K562 (cell line): ENCODE results near the gene ZBTB20. TPM values are rescaled to one million over a fixed set of nuclear protein-coding genes. Genes with fewer than 3 reads are reported as not detected.

Experiments used
- ATAC-seq: fragments of 200-7000 bp; cut with Tn5 transposase; 3 replicates; pipeline ENCODE4 v1.9.1; 2020; ENCODE audit warnings: moderate library complexity
- BruUV-seq: library from RNA; stranded (reverse); fragments of 400-500 nt; replicated peaks from 2 replicates; lab custom pipeline; 2021; lab: Mats Ljungman, UMichigan
- CTCF ChIA-PET: fragments of 300-600 bp; formaldehyde crosslinking; extraction: SDS; loops from one replicate; lab custom pipeline; 2021; ENCODE audit warnings: low intra/inter-chr PET ratio; lab: Yijun Ruan, JAX
- POLR2A ChIA-PET: fragments of 300-600, 350-650 bp; sonication (Branson Sonifier 250); formaldehyde crosslinking; extraction: SDS; loops from one replicate; lab custom pipeline; 2021; ENCODE audit warnings: antibody characterized with exemption, inconsistent platforms; lab: Yijun Ruan, JAX
- DNase-seq, 4 experiments: peaks; one replicate each; pipeline versions ENCODE4 v3.0.0 to v3.0.0-alpha.2; 2011 to 2018; ENCODE audit warnings: low spot score in 3 of 4, mixed read lengths in 3 of 4; ENCODE audit errors: extremely low read depth in 1 of 4
- FAIRE-seq: peaks from 2 replicates; lab custom pipeline; 2011; peaks lifted over from hg19 to GRCh38; lab: Jason Lieb, UNC
- H2AFZ ChIP-seq: 2 replicates; pipeline ENCODE4 v1.6.0; 2011; ENCODE audit warnings: low read depth, low read length, control low read depth, inconsistent platforms
- H3K27ac ChIP-seq: fragments of 200-600 bp; 3 replicates; pipeline ENCODE4 v1.8.0; 2011; ENCODE audit warnings: low read depth, mild to moderate bottlenecking, control low read depth, inconsistent platforms, low read length, moderate library complexity, mixed read lengths; ENCODE audit errors: extremely low read depth
- H3K27me3 ChIP-seq, 2 experiments: fragments of 300-600 bp in 1 of 2; 2 replicates in 1 of 2; 3 replicates in 1 of 2; pipeline versions ENCODE4 v1.6.0 to v1.8.0; 2011; ENCODE audit warnings: inconsistent platforms in 2 of 2, low read length in 2 of 2, mild to moderate bottlenecking in 1 of 2, mixed read lengths in 1 of 2, moderate library complexity in 1 of 2; ENCODE audit not compliant: control insufficient read depth in 2 of 2, insufficient read depth in 2 of 2
- H3K36me3 ChIP-seq: fragments of 300-600 bp; 3 replicates; pipeline ENCODE4 v1.8.0; 2011; ENCODE audit warnings: mild to moderate bottlenecking, low read length, inconsistent platforms; ENCODE audit not compliant: control insufficient read depth, insufficient read depth
- H3K4me1 ChIP-seq, 2 experiments: fragments of 200-600 bp in 1 of 2; replicated peaks in 1 of 2; 2 replicates in 1 of 2; 3 replicates in 1 of 2; pipeline versions ENCODE4 v1.5.1 to v1.8.0; 2011; ENCODE audit warnings: inconsistent platforms in 2 of 2, low read length in 2 of 2, mild to moderate bottlenecking in 1 of 2, mixed read lengths in 1 of 2, moderate library complexity in 1 of 2; ENCODE audit not compliant: control insufficient read depth in 2 of 2, insufficient read depth in 2 of 2
- H3K4me2 ChIP-seq: 2 replicates; pipeline ENCODE4 v1.6.1; 2011; ENCODE audit warnings: low read length, control low read depth, inconsistent platforms, mixed read lengths; ENCODE audit not compliant: insufficient read depth
- H3K4me3 ChIP-seq: fragments of 200-600 bp; sonication (generic), shearing (Covaris generic); 2 replicates; pipeline ENCODE4 v1.5.1; 2016; ENCODE audit warnings: control low read depth, inconsistent platforms
- H3K79me2 ChIP-seq: fragments of 200-600 bp; 3 replicates; pipeline ENCODE4 v1.8.0; 2011; ENCODE audit warnings: low read length, inconsistent platforms; ENCODE audit not compliant: control insufficient read depth, insufficient read depth
- H3K9ac ChIP-seq, 2 experiments: 2 replicates each; pipeline versions ENCODE4 v1.6.0 to v1.6.1; 2011; ENCODE audit warnings: low read depth in 2 of 2, low read length in 2 of 2, control low read depth in 1 of 2, inconsistent platforms in 1 of 2, mild to moderate bottlenecking in 1 of 2, mixed read lengths in 1 of 2; ENCODE audit not compliant: insufficient read depth in 1 of 2
- H3K9me1 ChIP-seq: one replicate; pipeline ENCODE4 v1.6.0; 2011; ENCODE audit warnings: inconsistent platforms, mild to moderate bottlenecking, low read length, moderate library complexity; ENCODE audit not compliant: control insufficient read depth, insufficient read depth
- H3K9me3 ChIP-seq: replicated peaks from 2 replicates; pipeline ENCODE4 v1.5.1; 2011; ENCODE audit warnings: low read depth, low read length, inconsistent platforms; ENCODE audit not compliant: control insufficient read depth, insufficient read depth
- H4K20me1 ChIP-seq: replicated peaks from 2 replicates; pipeline ENCODE4 v1.6.1; 2011; ENCODE audit warnings: low read length, inconsistent platforms, mixed read lengths; ENCODE audit not compliant: control insufficient read depth, insufficient read depth
- DDX20 ChIP-seq: fragments of 450-650 bp; IDR thresholded peaks from 2 replicates; pipeline ENCODE4 v1.6.1; 2016; ENCODE audit warnings: missing genetic modification characterization, low read depth, mild to moderate bottlenecking, missing compliant biosample characterization, moderate library complexity
- HDAC6 ChIP-seq: IDR thresholded peaks from 2 replicates; pipeline ENCODE4 v1.6.1; 2012; ENCODE audit warnings: low read depth, mild to moderate bottlenecking, control low read depth, inconsistent platforms, low read length, moderate library complexity
- WGBS: fragments of 100-300 bp; shearing (Covaris generic); methylation state at CpG from one replicate; pipeline ENCODE4 v1.1.6; 2016; ENCODE audit warnings: low coverage, mixed read lengths; ENCODE audit not compliant: insufficient coverage; ENCODE audit errors: missing lambda C conversion rate; 5-methylcytosine and 5-hydroxymethylcytosine counted together
- in situ Hi-C: fragments of 300-500 bp; cut with MboI; formaldehyde crosslinking; loops from 4 replicates; pipeline ENCODE4 v1.15.0; 2018; ENCODE audit warnings: inconsistent platforms, mixed read lengths
- intact Hi-C: fragments of 100-400 bp; cut with micrococcal nuclease; formaldehyde crosslinking; loops from 2 replicates; pipeline ENCODE4 v1.14.2; 2022
- polyA plus RNA-seq, 8 experiments: library from polyadenylated mRNA; depleted of rRNA in 4 of 8; stranded (reverse) in 5 of 8; unstranded in 3 of 8; fragments of >200 nt; fragmentation: Nextera tagmentation in 2 of 8; fragmentation: Illumina TruSeq in 1 of 8; extraction: Ambion mirVana in 2 of 8; extraction: Trizol in 1 of 8; gene quantifications; 2 replicates each; pipeline versions ENCODE4 v1.2.1 to v1.2.3, GENCODE V29; 2011 to 2014; ENCODE audit warnings: inconsistent platforms in 1 of 8, missing spikeins in 1 of 8
- total RNA-seq, 7 experiments: library from RNA; depleted of rRNA in 6 of 7; stranded (reverse); fragments of >200 nt in 6 of 7; fragmentation: Illumina TruSeq in 2 of 7; extraction: Trizol in 2 of 7; gene quantifications; 2 replicates each; pipeline versions ENCODE4 v1.2.1 to v1.2.3, GENCODE V29; 2011 to 2021; ENCODE audit warnings: low replicate concordance in 1 of 7

The ZBTB20 gene
- total and polyA plus RNA-seq, 9 of the 15 experiments (the other 6 are each of a cell fraction or from before 2014, with no cell fraction given), result 0.17 to 1.7 (median 0.45) TPM

GRCh38 chr3:114350690-114351089 is 796.4 kb downstream of the ZBTB20 start:
- no TSS peak for BruUV-seq

GRCh38 chr3:114350271-114350670 is 796.8 kb downstream of the ZBTB20 start:
- no TSS peak for BruUV-seq
- DNase-seq (no peak), FAIRE-seq (no peak), ATAC-seq (no peak)
- POLR2A ChIA-PET, result no interaction called here
- peaks cover 0 to 10% of the 10 kb centered on the region in 2 experiments; a peak in 2 of 5 replicates for H3K27me3 ChIP-seq
- no peak overlapping the region for H3K4me3 ChIP-seq
- no peaks in the 10 kb centered on the region for H3K9me1 ChIP-seq
- H3K4me1 ChIP-seq, result no peaks in the 10 kb centered on the region
- intact Hi-C loops, result no loop called here
- in situ Hi-C loops, result no loop called here
- no peaks in the 10 kb centered on the region for H3K79me2 ChIP-seq
- no peak overlapping the region for H3K4me2 ChIP-seq
- H3K36me3 ChIP-seq, result no peaks in the 10 kb centered on the region
- CTCF ChIA-PET, result interaction anchor here (0.6 kb wide), 1 partner anchor 58 kb away, joined by 3 read pairs; no protein-coding TSS in a partner anchor
- H2AFZ ChIP-seq, result no peak overlapping the region
- H3K9me3 ChIP-seq, result no peaks in the 10 kb centered on the region
- TF ChIP-seq DDX20 (tag), result no peak
- WGBS, result 18% methylated on average over 2 of the region's 12 CpGs
- H3K9ac ChIP-seq, result no peak overlapping the region; a peak in 1 of 4 replicates
- H4K20me1 ChIP-seq, result no peaks in the 10 kb centered on the region
- H3K27ac ChIP-seq, result no peak overlapping the region

More at GRCh38 chr3:114350690-114351089, 796.4 kb downstream of the ZBTB20 start:
- ATAC-seq (no peak), DNase-seq (no peak), FAIRE-seq (no peak)
- H3K79me2 ChIP-seq, result no peaks in the 10 kb centered on the region
- POLR2A ChIA-PET, result no interaction called here
- no peak overlapping the region for H2AFZ ChIP-seq
- H3K4me2 ChIP-seq, result no peak overlapping the region
- no peaks in the 10 kb centered on the region for H4K20me1 ChIP-seq
- 15% methylated on average over 15 of the region's 24 CpGs for WGBS
- peaks cover 0 to 10% of the 10 kb centered on the region in 2 experiments; a peak in 2 of 5 replicates for H3K27me3 ChIP-seq
- intact Hi-C loops, result no loop called here
- H3K27ac ChIP-seq, result no peak overlapping the region
- no peak overlapping the region for H3K9ac ChIP-seq
- H3K4me3 ChIP-seq, result no peak overlapping the region
- CTCF ChIA-PET, result no interaction called here
- no peaks in the 10 kb centered on the region for H3K9me3 ChIP-seq
- no peaks in the 10 kb centered on the region for H3K9me1 ChIP-seq
- no peaks in the 10 kb centered on the region for H3K36me3 ChIP-seq
- no peak for TF ChIP-seq HDAC6
- in situ Hi-C loops, result no loop called here
- H3K4me1 ChIP-seq, result no peaks in the 10 kb centered on the region
